Right lobe of liver (tissue), 6 donors: ENCODE measurements around the gene OR5V1. TPM values are rescaled to one million over a fixed set of nuclear protein-coding genes. Genes with fewer than 3 reads are reported as not detected.
A peak's percentile ranks its signal among the peaks of the same experiment; 100 is the strongest.
"Not testable (repeated sequence)": the region's sequence is repeated elsewhere in the genome, so short reads cannot be mapped to it uniquely, and the experiment has no call there.

ENCODE experiments used
- ATAC-seq, 4 donors: fragments of 200-7000 bp; cut with Tn5 transposase; one replicate each; pipeline ENCODE4 v1.9.1; 2020; ENCODE audit warnings: mild to moderate bottlenecking in 4 of 4, moderate library complexity in 4 of 4
- DNase-seq, 3 donors: peaks; one replicate each; pipeline ENCODE4 v3.0.0-alpha.2; 2020
- H3K27ac ChIP-seq, 3 donors: fragments of 200-600 bp; one replicate each; pipeline ENCODE4 v1.8.0; 2022
- H3K27me3 ChIP-seq, 2 donors: fragments of 200-600 bp; one replicate each; pipeline ENCODE4 v1.8.0; 2022
- H3K36me3 ChIP-seq, 4 donors: fragments of 200-600 bp; sonication (generic) in 1 of 4; one replicate each; pipeline versions ENCODE4 v1.5.1 to v1.8.0; 2017 to 2022; ENCODE audit warnings: control low read depth in 1 of 4
- H3K4me1 ChIP-seq, 4 donors: fragments of 200-600 bp; sonication (generic) in 1 of 4; one replicate each; pipeline versions ENCODE4 v1.5.1 to v1.8.0; 2017 to 2022; ENCODE audit warnings: control low read depth in 1 of 4
- H3K4me3 ChIP-seq, 3 donors: fragments of 200-600 bp; one replicate each; pipeline ENCODE4 v1.8.0; 2022
- H3K9me3 ChIP-seq, 4 donors: fragments of 200-600 bp; sonication (generic) in 1 of 4; one replicate each; pipeline versions ENCODE4 v1.5.1 to v1.8.0; 2017 to 2022; ENCODE audit warnings: control low read depth in 1 of 4
- POLR2A ChIP-seq: fragments of 450-650 bp; IDR thresholded peaks from one replicate; pipeline ENCODE4 v1.6.1; 2017; ENCODE audit warnings: antibody characterized with exemption, mild to moderate bottlenecking
- WGBS: methylation state at CpG from one replicate; pipeline ENCODE4 v1.1.6; 2018; ENCODE audit warnings: low coverage, low lambda C conversion rate; ENCODE audit not compliant: insufficient coverage; ENCODE audit errors: missing lambda C conversion rate; 5-methylcytosine and 5-hydroxymethylcytosine counted together
- intact Hi-C, 2 donors: fragments of 100-400 bp; cut with DNase I; formaldehyde crosslinking; loops; one replicate each; pipeline versions ENCODE4 v1.11.2 to v1.14.1; 2022
- total RNA-seq, 6 experiments: library from RNA; depleted of rRNA in 2 of 6; stranded (reverse); fragments of >200 nt in 2 of 6; fragmentation: NEBNext Ultra II Directional in 3 of 6; extraction: Animal tissue kit (Norgen Biotek cat#: 25700) in 3 of 6; gene quantifications; one replicate each; pipeline versions ENCODE4 v1.1.0 to v1.2.4, GENCODE V29; 2016 to 2023
- TF ChIP-seq, protein P1 (sequence below), 4 donors: fragments of 200-600 bp in 3 of 4; fragments of 450-650 bp in 1 of 4; IDR thresholded peaks; one replicate each; pipeline versions ENCODE4 v1.5.1 to v1.8.0; 2016 to 2022; ENCODE audit warnings: antibody characterized with exemption in 4 of 4, mild to moderate bottlenecking in 2 of 4
- donor health status: DM: no; HTN: yes; CAD: no.
- donor health status: DM: no; HTN: no; CAD: no.
- donor health status: DM: no; HTN: no; CAD: no.
- donor health status: DM: no; HTN: yes; CAD: no.
- donor health status: DM: no; HTN: yes; CAD: no.

OR5V1 gene
- total RNA-seq, 6 experiments from 2014 or later = not detected

- DNase-seq (no peak), ATAC-seq (no peak)
- WGBS = 41% methylated on average over 4 of the region's 4 CpGs
- Histone ChIP-seq H3K4me3 (no peak overlapping the region), H3K27ac (no peak overlapping the region), H3K36me3 (no peaks in the 10 kb centered on the region), H3K9me3 (no peaks in the 10 kb centered on the region), H3K4me1 (no peaks in the 10 kb centered on the region), H3K27me3 (no peaks in the 10 kb centered on the region)
- intact Hi-C loops = no loop called here
- TF ChIP-seq, protein P1, sequence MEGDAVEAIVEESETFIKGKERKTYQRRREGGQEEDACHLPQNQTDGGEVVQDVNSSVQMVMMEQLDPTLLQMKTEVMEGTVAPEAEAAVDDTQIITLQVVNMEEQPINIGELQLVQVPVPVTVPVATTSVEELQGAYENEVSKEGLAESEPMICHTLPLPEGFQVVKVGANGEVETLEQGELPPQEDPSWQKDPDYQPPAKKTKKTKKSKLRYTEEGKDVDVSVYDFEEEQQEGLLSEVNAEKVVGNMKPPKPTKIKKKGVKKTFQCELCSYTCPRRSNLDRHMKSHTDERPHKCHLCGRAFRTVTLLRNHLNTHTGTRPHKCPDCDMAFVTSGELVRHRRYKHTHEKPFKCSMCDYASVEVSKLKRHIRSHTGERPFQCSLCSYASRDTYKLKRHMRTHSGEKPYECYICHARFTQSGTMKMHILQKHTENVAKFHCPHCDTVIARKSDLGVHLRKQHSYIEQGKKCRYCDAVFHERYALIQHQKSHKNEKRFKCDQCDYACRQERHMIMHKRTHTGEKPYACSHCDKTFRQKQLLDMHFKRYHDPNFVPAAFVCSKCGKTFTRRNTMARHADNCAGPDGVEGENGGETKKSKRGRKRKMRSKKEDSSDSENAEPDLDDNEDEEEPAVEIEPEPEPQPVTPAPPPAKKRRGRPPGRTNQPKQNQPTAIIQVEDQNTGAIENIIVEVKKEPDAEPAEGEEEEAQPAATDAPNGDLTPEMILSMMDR (IDR thresholded peaks at IDR 0.05) = no peak
- no peak for TF ChIP-seq POLR2A
Measured at GRCh38 chr6:29388533-29388932, 19.9 kb upstream of the OR5V1 start.

- H3K4me3 ChIP-seq = no peak overlapping the region
- ATAC-seq (no peak), DNase-seq (no peak)
- no peaks in the 10 kb centered on the region for H3K27me3 ChIP-seq
- no peak overlapping the region for H3K27ac ChIP-seq
- TF ChIP-seq POLR2A = no peak
- TF ChIP-seq, protein P1 (IDR thresholded peaks at IDR 0.05) = peak in 1 of 4 donors; percentile 5
- intact Hi-C loops = no loop called here
- H3K36me3 ChIP-seq = no peaks in the 10 kb centered on the region
- H3K9me3 ChIP-seq = no peaks in the 10 kb centered on the region
- no peaks in the 10 kb centered on the region for H3K4me1 ChIP-seq
Measured at GRCh38 chr6:29376003-29376402, 7.3 kb upstream of the OR5V1 start.

GRCh38 chr6:29375191-29375590 is 6.5 kb upstream of the OR5V1 start, which contains the start of gene OR12D3:
Gene OR12D3, minus strand, starts transcription at chr6:29375291. Its CDS starts 4 bp downstream, at chr6:29375287.
- Histone ChIP-seq H3K4me1 (no peaks in the 10 kb centered on the region), H3K27ac (no peak within 1 kb of the TSS), H3K9me3 (no peaks in the 10 kb centered on the region), H3K27me3 (no peaks in the 10 kb centered on the region), H3K4me3 (no peak within 1 kb of the TSS), H3K36me3 (no peaks in the 10 kb centered on the region)
- TF ChIP-seq POLR2A = no peak
- TF ChIP-seq, protein P1 (IDR thresholded peaks at IDR 0.05) = no peak
- ATAC-seq (no peak), DNase-seq (no peak)
- WGBS = 64% methylated on average over 1 of the region's 1 CpG
- intact Hi-C loops = no loop called here

- ATAC-seq = no peak
- H3K9me3 ChIP-seq = no peaks in the 10 kb centered on the region
- intact Hi-C loops = no loop called here
- no peak for DNase-seq
- no peaks in the 10 kb centered on the region for H3K27me3 ChIP-seq
- WGBS = 35% methylated on average over 1 of the region's 1 CpG
- TF ChIP-seq, protein P1 (IDR thresholded peaks at IDR 0.05) = no peak
- no peak for TF ChIP-seq POLR2A
- no peaks in the 10 kb centered on the region for H3K4me1 ChIP-seq
- no peak overlapping the region for H3K27ac ChIP-seq
- no peak overlapping the region for H3K4me3 ChIP-seq
- no peaks in the 10 kb centered on the region for H3K36me3 ChIP-seq
Measured at GRCh38 chr6:29355603-29356002, 13.1 kb downstream of the OR5V1 start.

- TF ChIP-seq, protein P1 (IDR thresholded peaks at IDR 0.05) = no peak
- TF ChIP-seq POLR2A = no peak
Measured at GRCh38 chr6:29354980-29355379, 13.7 kb downstream of the OR5V1 start.

DNA sequence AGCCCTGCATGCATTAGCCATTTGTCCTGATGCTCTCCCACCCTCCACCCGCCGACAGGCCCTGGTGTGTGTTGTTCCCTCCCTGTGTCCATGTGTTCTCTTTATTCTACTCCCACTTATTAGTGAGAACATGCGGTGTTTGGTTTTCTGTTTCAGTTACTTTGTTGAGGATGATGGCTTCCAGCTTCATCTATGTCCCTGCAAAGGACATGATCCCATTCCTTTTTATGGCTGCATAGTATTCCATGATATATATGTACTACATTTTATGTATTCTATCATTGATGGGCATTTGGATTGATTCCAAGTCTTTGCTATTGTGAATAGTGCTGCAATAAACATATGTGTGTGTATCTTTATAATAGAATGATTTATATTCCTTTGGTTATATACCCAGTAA is 19.3 kb downstream of the OR5V1 start:
- H3K36me3 ChIP-seq, H3K4me1 ChIP-seq, H3K4me3 ChIP-seq, intact Hi-C loops, DNase-seq, H3K27ac ChIP-seq, ATAC-seq, H3K27me3 ChIP-seq, H3K9me3 ChIP-seq: not testable (repeated sequence)
- 75% methylated on average over 1 of the region's 3 CpGs for WGBS

More at GRCh38 chr6:29354980-29355379, 13.7 kb downstream of the OR5V1 start:
- no peaks in the 10 kb centered on the region for H3K4me1 ChIP-seq
- ATAC-seq = no peak
- H3K4me3 ChIP-seq = no peak overlapping the region
- H3K27me3 ChIP-seq = no peaks in the 10 kb centered on the region
- intact Hi-C loops = no loop called here
- no peaks in the 10 kb centered on the region for H3K36me3 ChIP-seq
- no peaks in the 10 kb centered on the region for H3K9me3 ChIP-seq
- DNase-seq = no peak
- no peak overlapping the region for H3K27ac ChIP-seq
